ENCODE results near the gene VSIG4. TPM values are rescaled to one million over a fixed set of nuclear protein-coding genes. Genes with fewer than 3 reads are reported as not detected.

The VSIG4 gene
- total RNA-seq, 4 donors from 2014 or later, result 29.4 to 84.3 (median 34.0) TPM

GRCh38 chrX:66009231-66009845, 30.5 kb downstream of the VSIG4 start:
- Histone ChIP-seq H3K4me1 (no peaks in the 10 kb centered on the region), H3K27ac (no peak overlapping the region), H3K36me3 (no peaks in the 10 kb centered on the region), H3K27me3 (no peaks in the 10 kb centered on the region), H3K4me3 (replicated peaks in 1 of 3) (no peak overlapping the region), H3K9me3 (no peaks in the 10 kb centered on the region)
- DNase-seq, result no peak
- intact Hi-C loops (cut with DNase I), result no loop called here
- TF ChIP-seq POLR2A (IDR thresholded peaks at IDR 0.05) (no peak), CTCF (IDR thresholded peaks at IDR 0.05) (no peak)
- 93 to 97% methylated on average over 3 of the region's 3 CpGs for WGBS, 2 donors

GRCh38 chrX:66008328-66008970, 31.4 kb downstream of the VSIG4 start:
- no peak for DNase-seq
- intact Hi-C loops (cut with DNase I), result no loop called here
- Histone ChIP-seq H3K27me3 (no peaks in the 10 kb centered on the region), H3K4me1 (no peaks in the 10 kb centered on the region), H3K4me3 (replicated peaks in 1 of 3) (no peak overlapping the region), H3K36me3 (no peaks in the 10 kb centered on the region), H3K27ac (no peak overlapping the region), H3K9me3 (no peaks in the 10 kb centered on the region)
- 29 to 89% methylated on average over 3 of the region's 3 CpGs for WGBS, 2 donors
- no peak for TF ChIP-seq CTCF (IDR thresholded peaks at IDR 0.05)
- TF ChIP-seq POLR2A (IDR thresholded peaks at IDR 0.05), result no peak

GRCh38 chrX:66007851-66008250, 32.0 kb downstream of the VSIG4 start:
- no peaks in the 10 kb centered on the region for H3K4me1 ChIP-seq
- DNase-seq, result no peak
- H3K27me3 ChIP-seq, result no peaks in the 10 kb centered on the region
- H3K36me3 ChIP-seq, result no peaks in the 10 kb centered on the region
- no peak overlapping the region for H3K4me3 ChIP-seq (replicated peaks in 1 of 3)
- H3K9me3 ChIP-seq, result no peaks in the 10 kb centered on the region
- intact Hi-C loops (cut with DNase I), result no loop called here
- TF ChIP-seq POLR2A (IDR thresholded peaks at IDR 0.05) (no peak), CTCF (IDR thresholded peaks at IDR 0.05) (no peak)
- no peak overlapping the region for H3K27ac ChIP-seq

GRCh38 chrX:66005830-66006449, 33.9 kb downstream of the VSIG4 start:
- H3K4me1 ChIP-seq, result no peaks in the 10 kb centered on the region
- H3K9me3 ChIP-seq, result no peaks in the 10 kb centered on the region
- TF ChIP-seq CTCF (IDR thresholded peaks at IDR 0.05) (no peak), POLR2A (IDR thresholded peaks at IDR 0.05) (no peak)
- no peak overlapping the region for H3K27ac ChIP-seq
- H3K27me3 ChIP-seq, result no peaks in the 10 kb centered on the region
- whole genome bisulfite sequencing, 2 donors, result 78 to 88% methylated on average over 4 of the region's 4 CpGs
- H3K36me3 ChIP-seq, result no peaks in the 10 kb centered on the region
- DNase-seq, result no peak
- intact Hi-C loops (cut with DNase I), result no loop called here
- no peak overlapping the region for H3K4me3 ChIP-seq (replicated peaks in 1 of 3)

All from thyroid gland (tissue), 4 donors.